Thyroid gland (tissue), 4 donors: Measurements from ENCODE around the gene SHISAL1.

Source experiments
- POLR2A ChIP-seq, 2 donors: fragments of 450-650 bp; IDR thresholded peaks; one replicate each; pipeline ENCODE4 v1.6.1; 2017; ENCODE audit warnings: antibody characterized with exemption in 2 of 2, mild to moderate bottlenecking in 2 of 2, moderate library complexity in 1 of 2
- TF ChIP-seq, protein P1 (sequence below), 6 experiments: fragments of 200-600 bp in 3 of 6; fragments of 450-650 bp in 3 of 6; sonication (generic) in 3 of 6; IDR thresholded peaks; one replicate each; pipeline ENCODE4 v1.5.1; 2016 to 2019; ENCODE audit warnings: antibody characterized with exemption in 6 of 6, mild to moderate bottlenecking in 2 of 6, inconsistent platforms in 1 of 6, moderate library complexity in 1 of 6

DNA sequence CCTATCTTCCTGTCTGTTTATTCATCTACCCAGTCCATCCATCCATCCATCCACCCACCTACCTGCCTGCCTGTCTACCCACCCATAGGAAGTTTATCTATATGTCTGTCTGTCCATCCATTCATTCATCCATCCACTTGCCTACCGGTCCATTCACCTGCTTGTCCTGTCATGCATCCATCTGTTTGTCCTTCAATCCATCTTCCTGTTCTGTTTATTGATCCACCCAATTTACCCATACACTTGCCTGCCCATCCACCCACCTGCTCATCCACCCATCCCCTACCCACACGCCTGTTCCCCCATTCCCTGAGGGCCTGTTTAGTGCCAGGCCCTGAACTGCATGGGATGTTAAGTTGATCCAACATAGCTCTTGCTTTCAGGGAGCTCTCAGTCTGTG lies 113.6 kb downstream of the SHISAL1 start:
- no peak for TF ChIP-seq POLR2A (IDR thresholded peaks at IDR 0.05)
- TF ChIP-seq, protein P1, sequence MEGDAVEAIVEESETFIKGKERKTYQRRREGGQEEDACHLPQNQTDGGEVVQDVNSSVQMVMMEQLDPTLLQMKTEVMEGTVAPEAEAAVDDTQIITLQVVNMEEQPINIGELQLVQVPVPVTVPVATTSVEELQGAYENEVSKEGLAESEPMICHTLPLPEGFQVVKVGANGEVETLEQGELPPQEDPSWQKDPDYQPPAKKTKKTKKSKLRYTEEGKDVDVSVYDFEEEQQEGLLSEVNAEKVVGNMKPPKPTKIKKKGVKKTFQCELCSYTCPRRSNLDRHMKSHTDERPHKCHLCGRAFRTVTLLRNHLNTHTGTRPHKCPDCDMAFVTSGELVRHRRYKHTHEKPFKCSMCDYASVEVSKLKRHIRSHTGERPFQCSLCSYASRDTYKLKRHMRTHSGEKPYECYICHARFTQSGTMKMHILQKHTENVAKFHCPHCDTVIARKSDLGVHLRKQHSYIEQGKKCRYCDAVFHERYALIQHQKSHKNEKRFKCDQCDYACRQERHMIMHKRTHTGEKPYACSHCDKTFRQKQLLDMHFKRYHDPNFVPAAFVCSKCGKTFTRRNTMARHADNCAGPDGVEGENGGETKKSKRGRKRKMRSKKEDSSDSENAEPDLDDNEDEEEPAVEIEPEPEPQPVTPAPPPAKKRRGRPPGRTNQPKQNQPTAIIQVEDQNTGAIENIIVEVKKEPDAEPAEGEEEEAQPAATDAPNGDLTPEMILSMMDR (IDR thresholded peaks at IDR 0.05): no peak
